Forelimb muscle (tissue), 1 donor: Measurements from ENCODE around the gene CEP72. TPM values are rescaled to one million over a fixed set of nuclear protein-coding genes. Genes with fewer than 3 reads are reported as not detected.
"Not testable (repeated sequence)": the region's sequence is repeated elsewhere in the genome, so short reads cannot be mapped to it uniquely, and the experiment has no call there.

Experiments
- DNase-seq: peaks from one replicate; pipeline ENCODE4 v3.0.0-alpha.2; 2013; ENCODE audit warnings: low read depth
- polyA plus RNA-seq: library from polyadenylated mRNA; unstranded; fragments of 120-200 nt; gene quantifications from one replicate; pipeline ENCODE4 v1.2.1, GENCODE V29; 2013; ENCODE audit not compliant: insufficient read length

CEP72 gene
- polyA plus RNA-seq, 1 donor = 3.5 TPM

GRCh38 chr5:683551-684481 is 71.7 kb downstream of the CEP72 start:
- no peak for DNase-seq

- DNase-seq = no peak
Observed at GRCh38 chr5:684751-685216, 72.6 kb downstream of the CEP72 start.

GRCh38 chr5:685262-686171 is 73.4 kb downstream of the CEP72 start:
- no peak for DNase-seq

- DNase-seq = not testable (repeated sequence)
Observed at GRCh38 chr5:686172-686523, 74.0 kb downstream of the CEP72 start.

- not testable (repeated sequence) for DNase-seq
Observed at GRCh38 chr5:686936-687335, 74.8 kb downstream of the CEP72 start.

GRCh38 chr5:688348-689010 is 76.3 kb downstream of the CEP72 start:
- not testable (repeated sequence) for DNase-seq

- not testable (repeated sequence) for DNase-seq
Observed at GRCh38 chr5:690293-690692, 78.2 kb downstream of the CEP72 start.

- not testable (repeated sequence) for DNase-seq
Observed at GRCh38 chr5:691049-691448, 78.9 kb downstream of the CEP72 start.

GRCh38 chr5:691817-692528 is 79.8 kb downstream of the CEP72 start:
- DNase-seq = no peak

- DNase-seq = not testable (repeated sequence)
Observed at GRCh38 chr5:692529-693041, 80.4 kb downstream of the CEP72 start.

- DNase-seq = not testable (repeated sequence)
Observed at GRCh38 chr5:693271-694041, 81.3 kb downstream of the CEP72 start, which contains the start of gene TPPP. TPPP (minus strand) TSS chr5:693352; CDS start chr5:678060, 15,292 bp downstream.

- DNase-seq = not testable (repeated sequence)
Observed at GRCh38 chr5:694042-694431, 81.9 kb downstream of the CEP72 start.

GRCh38 chr5:695475-695874 is 83.3 kb downstream of the CEP72 start:
- not testable (repeated sequence) for DNase-seq

GRCh38 chr5:696191-696590 is 84.1 kb downstream of the CEP72 start:
- DNase-seq = not testable (repeated sequence)

GRCh38 chr5:696753-697702 is 84.9 kb downstream of the CEP72 start:
- DNase-seq = not testable (repeated sequence)
